Loucy (cell line): ENCODE results near the gene ADAD2.

Experiments
- H2AFZ ChIP-seq: fragments of 200-600 bp; sonication (generic); 2 replicates; pipeline ENCODE4 v1.6.0; 2016; ENCODE audit warnings: antibody characterized with exemption, mild to moderate bottlenecking, low read length, moderate library complexity
- H3F3A ChIP-seq: fragments of 200-600 bp; 2 replicates; pipeline ENCODE4 v1.6.0; 2016; ENCODE audit warnings: antibody characterized with exemption, low read depth, mild to moderate bottlenecking
- H3K27me3 ChIP-seq: fragments of 200-600 bp; sonication (generic); 2 replicates; pipeline ENCODE4 v1.6.1; 2014; ENCODE audit warnings: low read length, mild to moderate bottlenecking; ENCODE audit not compliant: insufficient read depth, poor library complexity, severe bottlenecking
- H3K36me3 ChIP-seq: fragments of 200-600 bp; sonication (generic); 2 replicates; pipeline ENCODE4 v1.6.1; 2016; ENCODE audit warnings: low read length; ENCODE audit not compliant: insufficient read depth
- H3K4me1 ChIP-seq: fragments of 200-600 bp; sonication (generic); 2 replicates; pipeline ENCODE4 v1.5.1; 2014; ENCODE audit warnings: low read length, mild to moderate bottlenecking; ENCODE audit not compliant: insufficient read depth, poor library complexity, severe bottlenecking
- H3K4me2 ChIP-seq: fragments of 200-600 bp; sonication (generic); 2 replicates; pipeline ENCODE4 v1.6.0; 2014; ENCODE audit warnings: antibody characterized with exemption, low read length, low read depth, mild to moderate bottlenecking; ENCODE audit not compliant: poor library complexity, severe bottlenecking
- H3K4me3 ChIP-seq: fragments of 200-600 bp; sonication (generic); 2 replicates; pipeline ENCODE4 v1.5.1; 2014; ENCODE audit warnings: low read length, mild to moderate bottlenecking, mixed read lengths; ENCODE audit not compliant: poor library complexity, severe bottlenecking
- H3K79me2 ChIP-seq: fragments of 200-600 bp; sonication (generic); 2 replicates; pipeline ENCODE4 v1.6.1; 2014; ENCODE audit warnings: low read length; ENCODE audit not compliant: insufficient read depth
- H3K9ac ChIP-seq: fragments of 200-600 bp; sonication (generic); 2 replicates; pipeline ENCODE4 v1.6.0; 2014; ENCODE audit warnings: mild to moderate bottlenecking, low read depth, low read length, moderate library complexity; ENCODE audit not compliant: poor library complexity, severe bottlenecking
- H3K9me2 ChIP-seq: fragments of 200-600 bp; sonication (generic); replicated peaks from 2 replicates; pipeline ENCODE4 v1.6.1; 2016; ENCODE audit warnings: low read depth, low read length, mixed read lengths
- H3K9me3 ChIP-seq: fragments of 200-600 bp; sonication (generic); 2 replicates; pipeline ENCODE4 v1.6.1; 2014; ENCODE audit warnings: mild to moderate bottlenecking, antibody characterized with exemption, low read length, low read depth; ENCODE audit not compliant: insufficient read depth
- H4K20me1 ChIP-seq: fragments of 200-600 bp; sonication (generic); 2 replicates; pipeline ENCODE4 v1.6.0; 2014; ENCODE audit warnings: antibody characterized with exemption, low read length, mild to moderate bottlenecking; ENCODE audit not compliant: insufficient read depth, poor library complexity, severe bottlenecking
- EZH2phosphoT487 ChIP-seq: fragments of 200-600 bp; IDR thresholded peaks from 2 replicates; pipeline ENCODE4 v1.6.1; 2018; ENCODE audit warnings: antibody characterized with exemption, mild to moderate bottlenecking, moderate library complexity, borderline replicate concordance
- TF ChIP-seq, protein P1 (sequence below): fragments of 200-600 bp; sonication (generic); conservative IDR thresholded peaks from 2 replicates; pipeline ENCODE4 v1.5.1; 2014; ENCODE audit warnings: mild to moderate bottlenecking, antibody characterized with exemption, low read length

Gene ADAD2

DNA sequence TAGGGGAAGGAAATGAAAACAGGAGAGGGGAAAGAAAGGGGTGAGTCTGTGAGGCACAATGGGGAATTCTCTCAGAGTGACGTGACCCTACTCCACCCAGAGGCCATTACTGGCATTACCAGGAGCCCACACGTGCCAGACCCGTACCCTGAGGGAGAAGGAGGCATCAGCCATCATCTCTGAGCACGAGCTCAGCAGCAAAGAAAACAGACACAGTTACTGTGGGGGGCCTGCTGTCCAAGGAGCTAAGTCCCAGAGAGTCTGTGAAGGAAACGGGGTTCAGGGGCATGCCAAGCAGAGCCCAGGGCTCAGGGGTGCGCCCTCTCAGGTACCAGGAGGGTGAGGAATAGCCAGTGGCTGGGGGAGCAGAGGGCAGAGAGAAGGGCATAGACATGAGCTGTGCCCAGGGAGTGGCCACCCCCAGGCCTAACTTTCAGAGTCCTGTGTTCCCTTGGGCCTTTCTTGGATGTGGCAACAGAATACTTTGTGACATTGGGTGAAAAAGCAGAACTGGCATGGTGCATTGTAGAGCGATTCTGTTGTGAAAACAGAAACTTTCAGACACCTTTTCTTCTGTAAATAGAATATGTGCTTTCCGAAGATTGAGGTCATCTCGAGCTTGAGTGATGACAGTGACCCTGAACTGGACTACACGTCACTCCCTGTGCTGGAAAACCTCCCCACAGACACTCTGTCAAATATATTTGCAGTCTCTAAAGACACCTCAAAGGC is 15.4 kb upstream of the ADAD2 start:
- no peak overlapping the region for H3K4me2 ChIP-seq
- no peaks in the 10 kb centered on the region for H3K9me3 ChIP-seq
- no peaks in the 10 kb centered on the region for H3K79me2 ChIP-seq
- H3K4me3 ChIP-seq, result no peak overlapping the region
- H3K4me1 ChIP-seq, result no peaks in the 10 kb centered on the region
- no peaks in the 10 kb centered on the region for H4K20me1 ChIP-seq
- no peak overlapping the region for H3K9ac ChIP-seq
- H3F3A ChIP-seq, result no peaks in the 10 kb centered on the region
- no peaks in the 10 kb centered on the region for H3K9me2 ChIP-seq
- H2AFZ ChIP-seq, result no peak overlapping the region
- peaks cover 12% of the 10 kb centered on the region; the same call in 1 of the 2 replicates for H3K36me3 ChIP-seq
- TF ChIP-seq, protein P1, sequence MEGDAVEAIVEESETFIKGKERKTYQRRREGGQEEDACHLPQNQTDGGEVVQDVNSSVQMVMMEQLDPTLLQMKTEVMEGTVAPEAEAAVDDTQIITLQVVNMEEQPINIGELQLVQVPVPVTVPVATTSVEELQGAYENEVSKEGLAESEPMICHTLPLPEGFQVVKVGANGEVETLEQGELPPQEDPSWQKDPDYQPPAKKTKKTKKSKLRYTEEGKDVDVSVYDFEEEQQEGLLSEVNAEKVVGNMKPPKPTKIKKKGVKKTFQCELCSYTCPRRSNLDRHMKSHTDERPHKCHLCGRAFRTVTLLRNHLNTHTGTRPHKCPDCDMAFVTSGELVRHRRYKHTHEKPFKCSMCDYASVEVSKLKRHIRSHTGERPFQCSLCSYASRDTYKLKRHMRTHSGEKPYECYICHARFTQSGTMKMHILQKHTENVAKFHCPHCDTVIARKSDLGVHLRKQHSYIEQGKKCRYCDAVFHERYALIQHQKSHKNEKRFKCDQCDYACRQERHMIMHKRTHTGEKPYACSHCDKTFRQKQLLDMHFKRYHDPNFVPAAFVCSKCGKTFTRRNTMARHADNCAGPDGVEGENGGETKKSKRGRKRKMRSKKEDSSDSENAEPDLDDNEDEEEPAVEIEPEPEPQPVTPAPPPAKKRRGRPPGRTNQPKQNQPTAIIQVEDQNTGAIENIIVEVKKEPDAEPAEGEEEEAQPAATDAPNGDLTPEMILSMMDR, result no peak
- TF ChIP-seq EZH2phosphoT487, result no peak
- H3K27me3 ChIP-seq, result no peaks in the 10 kb centered on the region

DNA sequence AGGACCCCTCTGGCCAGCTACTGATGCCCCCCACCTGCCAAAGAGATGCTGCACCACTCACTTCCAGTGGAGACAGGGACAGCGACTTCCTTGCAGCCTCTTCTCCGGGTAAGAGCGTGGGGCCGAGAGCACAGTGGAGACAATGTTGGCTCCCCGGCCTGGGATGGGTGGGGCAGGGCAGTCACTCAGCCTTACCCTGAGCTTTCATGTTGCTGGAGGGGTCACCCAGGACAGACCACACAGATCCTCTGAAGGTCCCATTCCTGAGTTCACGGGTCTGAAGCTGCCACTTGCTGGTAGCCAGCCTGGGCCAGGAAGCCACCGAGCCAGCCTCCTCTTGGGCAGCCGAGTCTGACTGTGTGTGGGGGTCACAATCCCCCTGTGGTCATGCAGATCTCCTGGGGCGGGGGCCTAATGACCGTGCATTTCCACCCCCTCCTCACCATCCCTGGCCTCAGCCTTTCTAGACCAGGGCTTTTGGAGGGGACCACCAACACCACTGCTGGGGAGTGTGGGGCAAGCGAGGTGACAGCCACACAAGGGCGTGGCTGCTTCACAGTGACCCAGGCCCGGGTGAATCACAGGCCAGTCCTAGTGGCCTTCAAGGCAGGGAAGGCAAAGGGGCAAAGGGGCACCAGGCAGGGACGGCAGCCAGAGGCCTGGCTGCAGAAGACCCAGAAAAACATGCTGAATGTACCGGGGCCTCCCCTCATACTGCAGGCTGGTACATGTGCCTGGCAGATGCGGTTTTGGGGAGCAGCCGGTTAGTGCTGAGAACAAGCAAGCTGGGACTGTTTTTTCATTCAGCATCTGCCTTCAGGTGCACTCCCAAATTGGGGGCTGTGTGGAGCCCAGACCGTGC is 14.5 kb upstream of the ADAD2 start:
- no peaks in the 10 kb centered on the region for H3K27me3 ChIP-seq
- no peaks in the 10 kb centered on the region for H3K9me3 ChIP-seq
- H4K20me1 ChIP-seq, result no peaks in the 10 kb centered on the region
- no peak overlapping the region for H3K4me2 ChIP-seq
- no peaks in the 10 kb centered on the region for H3K9me2 ChIP-seq
- H2AFZ ChIP-seq, result no peak overlapping the region
- peaks cover 17% of the 10 kb centered on the region; the same call in 1 of the 2 replicates for H3K36me3 ChIP-seq
- TF ChIP-seq, protein P1, result no peak
- no peak for TF ChIP-seq EZH2phosphoT487
- no peak overlapping the region for H3K9ac ChIP-seq
- H3K4me3 ChIP-seq, result no peak overlapping the region
- H3F3A ChIP-seq, result no peaks in the 10 kb centered on the region
- H3K79me2 ChIP-seq, result no peaks in the 10 kb centered on the region
- no peaks in the 10 kb centered on the region for H3K4me1 ChIP-seq

DNA sequence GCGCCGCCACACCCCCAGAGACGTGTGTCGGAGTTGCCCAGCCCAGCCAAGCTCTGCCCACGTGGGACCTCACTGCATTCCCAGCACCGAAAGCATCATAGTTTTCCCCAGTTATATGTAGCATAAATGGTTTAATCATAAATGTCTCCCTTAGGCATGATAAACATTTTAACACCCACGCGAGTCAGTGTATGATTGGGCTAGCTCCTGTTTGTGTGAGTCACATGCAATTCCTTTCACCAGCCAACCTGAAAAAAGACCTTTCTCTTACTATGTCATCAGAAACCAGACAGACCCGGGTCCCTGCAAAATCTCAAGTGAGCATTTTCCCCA is 13.2 kb upstream of the ADAD2 start:
- no peak overlapping the region for H3K4me2 ChIP-seq
- H3K79me2 ChIP-seq, result peaks cover 5% of the 10 kb centered on the region; the same call in 1 of the 2 replicates
- H2AFZ ChIP-seq, result no peak overlapping the region
- H3K9me2 ChIP-seq, result no peaks in the 10 kb centered on the region
- H3K36me3 ChIP-seq, result peaks cover 27% of the 10 kb centered on the region; the same call in 1 of the 2 replicates
- no peaks in the 10 kb centered on the region for H3K9me3 ChIP-seq
- H4K20me1 ChIP-seq, result no peaks in the 10 kb centered on the region
- no peak overlapping the region for H3K9ac ChIP-seq
- H3K27me3 ChIP-seq, result no peaks in the 10 kb centered on the region
- no peaks in the 10 kb centered on the region for H3F3A ChIP-seq
- TF ChIP-seq EZH2phosphoT487, result no peak
- TF ChIP-seq, protein P1, result no peak
- no peak overlapping the region for H3K4me3 ChIP-seq
- no peaks in the 10 kb centered on the region for H3K4me1 ChIP-seq
